ENCODE measurements around the gene FOXP4.

FOXP4 gene

DNA sequence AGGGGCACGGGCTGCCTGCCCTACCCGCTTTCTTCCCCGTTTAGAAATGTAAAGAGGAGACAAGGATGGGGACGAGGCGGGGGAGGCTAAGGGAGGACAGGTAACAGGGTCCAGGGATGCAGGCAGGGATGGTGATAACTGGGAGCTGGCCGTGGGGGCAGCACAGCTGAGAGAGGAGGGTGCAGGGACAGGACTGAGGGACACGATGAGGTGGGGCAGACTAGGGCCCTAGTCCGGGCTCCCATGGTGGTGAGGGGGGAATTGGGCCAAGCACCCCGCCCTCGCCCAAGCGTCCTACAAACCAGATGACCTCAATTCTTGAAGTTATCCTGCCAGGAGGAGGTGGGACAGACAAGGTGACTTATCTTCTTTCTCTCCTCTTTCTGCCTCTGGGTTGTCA lies 47.7 kb downstream of the FOXP4 start:
- H3K4me3 ChIP-seq (ENCODE audit: low read depth, low read length): no peak overlapping the region
- TF ChIP-seq, protein P1, sequence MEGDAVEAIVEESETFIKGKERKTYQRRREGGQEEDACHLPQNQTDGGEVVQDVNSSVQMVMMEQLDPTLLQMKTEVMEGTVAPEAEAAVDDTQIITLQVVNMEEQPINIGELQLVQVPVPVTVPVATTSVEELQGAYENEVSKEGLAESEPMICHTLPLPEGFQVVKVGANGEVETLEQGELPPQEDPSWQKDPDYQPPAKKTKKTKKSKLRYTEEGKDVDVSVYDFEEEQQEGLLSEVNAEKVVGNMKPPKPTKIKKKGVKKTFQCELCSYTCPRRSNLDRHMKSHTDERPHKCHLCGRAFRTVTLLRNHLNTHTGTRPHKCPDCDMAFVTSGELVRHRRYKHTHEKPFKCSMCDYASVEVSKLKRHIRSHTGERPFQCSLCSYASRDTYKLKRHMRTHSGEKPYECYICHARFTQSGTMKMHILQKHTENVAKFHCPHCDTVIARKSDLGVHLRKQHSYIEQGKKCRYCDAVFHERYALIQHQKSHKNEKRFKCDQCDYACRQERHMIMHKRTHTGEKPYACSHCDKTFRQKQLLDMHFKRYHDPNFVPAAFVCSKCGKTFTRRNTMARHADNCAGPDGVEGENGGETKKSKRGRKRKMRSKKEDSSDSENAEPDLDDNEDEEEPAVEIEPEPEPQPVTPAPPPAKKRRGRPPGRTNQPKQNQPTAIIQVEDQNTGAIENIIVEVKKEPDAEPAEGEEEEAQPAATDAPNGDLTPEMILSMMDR (IDR thresholded peaks at IDR 0.05; ENCODE audit: borderline replicate concordance, insufficient read depth, low read depth, low read length): no peak

DNA sequence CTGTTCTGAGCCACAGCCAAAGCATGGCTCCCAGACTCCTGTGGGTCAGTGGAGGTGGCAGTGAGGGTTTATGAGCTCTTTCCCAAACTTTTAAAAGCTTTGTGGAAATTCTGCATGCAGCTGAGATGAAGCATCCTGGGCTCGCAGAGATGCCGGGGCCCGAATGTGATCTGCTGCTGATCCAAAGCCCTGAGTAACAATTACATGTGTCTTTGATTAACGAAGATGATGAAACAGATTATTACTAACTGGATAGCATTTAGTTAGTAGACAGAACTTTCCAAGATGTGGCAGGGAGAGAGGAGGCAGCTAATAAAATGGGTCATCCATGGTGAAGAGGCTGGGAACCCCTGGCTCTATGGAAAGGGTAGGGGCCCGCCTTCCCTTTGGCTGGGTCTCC lies 48.1 kb downstream of the FOXP4 start:
- TF ChIP-seq, protein P1 (IDR thresholded peaks at IDR 0.05; ENCODE audit: borderline replicate concordance, insufficient read depth, low read depth, low read length): no peak
- no peak overlapping the region for H3K4me3 ChIP-seq (ENCODE audit: low read depth, low read length)

DNA sequence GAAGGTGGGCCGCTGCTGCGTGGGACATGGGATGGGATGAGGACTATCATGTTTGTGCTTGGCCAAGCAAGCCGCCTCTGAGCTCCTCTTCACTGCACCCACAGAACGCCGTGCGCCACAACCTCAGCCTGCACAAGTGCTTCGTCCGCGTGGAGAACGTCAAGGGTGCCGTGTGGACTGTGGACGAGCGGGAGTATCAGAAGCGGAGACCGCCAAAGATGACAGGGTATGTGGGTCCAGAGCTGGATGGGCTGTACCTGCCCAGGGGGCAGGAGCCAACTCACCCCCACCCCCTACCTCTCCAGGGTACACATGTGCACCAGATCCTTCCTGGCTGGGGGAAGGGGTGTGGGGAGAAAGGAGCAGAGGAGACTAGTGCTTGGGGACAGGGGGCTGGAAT lies 48.6 kb downstream of the FOXP4 start:
- H3K4me3 ChIP-seq (ENCODE audit: low read depth, low read length): no peak overlapping the region
- TF ChIP-seq, protein P1 (IDR thresholded peaks at IDR 0.05; ENCODE audit: borderline replicate concordance, insufficient read depth, low read depth, low read length): no peak

DNA sequence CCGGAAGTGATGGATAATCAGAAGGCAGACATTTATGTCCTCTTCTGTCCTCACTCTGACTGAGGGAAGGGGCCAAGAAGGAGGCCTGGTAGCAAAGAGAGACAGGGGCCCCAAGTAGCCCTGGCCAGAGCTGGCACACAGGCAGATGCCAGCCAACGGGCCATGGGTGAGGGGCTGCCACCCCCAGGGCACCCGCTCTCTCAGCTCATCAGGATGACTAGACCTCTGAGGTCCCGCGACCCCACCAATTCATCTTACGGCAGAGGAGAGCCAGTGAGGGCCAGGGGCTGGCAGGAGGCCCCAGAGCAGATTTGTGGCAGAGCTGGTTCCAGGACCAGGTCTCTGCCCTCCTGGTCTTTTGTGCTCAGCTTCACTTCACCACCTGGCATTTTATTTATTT lies 49.0 kb downstream of the FOXP4 start:
- H3K4me3 ChIP-seq (ENCODE audit: low read depth, low read length): no peak overlapping the region
- TF ChIP-seq, protein P1 (IDR thresholded peaks at IDR 0.05; ENCODE audit: borderline replicate concordance, insufficient read depth, low read depth, low read length): no peak

DNA sequence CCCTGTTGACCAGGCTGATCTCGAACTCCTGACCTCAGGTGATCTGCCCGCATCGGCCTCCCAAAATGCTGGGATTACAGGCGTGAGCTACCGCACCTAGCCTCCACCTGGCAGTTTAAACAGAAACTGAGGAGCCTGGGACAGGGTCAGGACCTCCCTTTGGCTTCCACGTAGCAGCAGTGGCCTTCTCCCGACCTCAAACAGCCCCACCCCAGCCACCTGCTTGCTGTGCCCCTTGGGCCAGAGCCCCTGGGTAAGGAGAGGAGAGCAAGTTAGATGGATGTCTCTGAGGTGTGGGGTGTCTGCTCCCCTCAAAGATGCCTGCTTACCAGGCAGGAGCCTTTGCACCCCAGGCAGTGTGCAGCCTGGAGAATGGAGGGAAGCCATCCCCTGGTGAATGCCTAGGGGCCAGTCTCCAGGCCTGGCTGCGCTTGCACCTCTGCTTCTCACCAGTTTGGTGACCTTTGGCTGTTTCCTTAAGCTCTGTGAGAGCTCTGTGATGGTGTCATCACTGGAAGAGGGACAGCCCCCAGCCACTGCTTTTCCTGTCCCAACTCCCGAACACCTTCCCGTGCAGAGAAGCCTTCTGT lies 50.0 kb downstream of the FOXP4 start:
- TF ChIP-seq, protein P1 (IDR thresholded peaks at IDR 0.05; ENCODE audit: borderline replicate concordance, insufficient read depth, low read depth, low read length): no peak
- no peak overlapping the region for H3K4me3 ChIP-seq (ENCODE audit: low read depth, low read length)

DNA sequence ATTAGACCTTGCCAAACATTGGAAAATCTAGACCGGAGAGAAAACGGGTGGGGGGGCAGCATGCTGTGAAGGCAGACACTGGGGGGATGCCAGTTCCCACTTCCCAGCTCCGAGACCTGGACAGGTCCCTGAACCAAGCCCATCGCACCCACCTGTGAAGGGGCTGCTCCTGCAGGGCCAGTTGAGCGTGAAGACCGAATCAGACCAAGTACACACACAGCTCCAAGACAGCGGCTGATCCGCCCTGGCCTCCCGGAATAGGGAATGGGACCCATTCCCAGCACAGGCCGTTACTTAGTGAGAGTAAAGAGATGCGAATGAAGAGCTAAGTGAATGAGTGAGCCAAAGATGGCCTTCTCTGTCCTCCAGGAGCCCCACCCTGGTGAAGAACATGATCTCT lies 50.6 kb downstream of the FOXP4 start:
- no peak overlapping the region for H3K4me3 ChIP-seq (ENCODE audit: low read depth, low read length)
- TF ChIP-seq, protein P1 (IDR thresholded peaks at IDR 0.05; ENCODE audit: borderline replicate concordance, insufficient read depth, low read depth, low read length): no peak

DNA sequence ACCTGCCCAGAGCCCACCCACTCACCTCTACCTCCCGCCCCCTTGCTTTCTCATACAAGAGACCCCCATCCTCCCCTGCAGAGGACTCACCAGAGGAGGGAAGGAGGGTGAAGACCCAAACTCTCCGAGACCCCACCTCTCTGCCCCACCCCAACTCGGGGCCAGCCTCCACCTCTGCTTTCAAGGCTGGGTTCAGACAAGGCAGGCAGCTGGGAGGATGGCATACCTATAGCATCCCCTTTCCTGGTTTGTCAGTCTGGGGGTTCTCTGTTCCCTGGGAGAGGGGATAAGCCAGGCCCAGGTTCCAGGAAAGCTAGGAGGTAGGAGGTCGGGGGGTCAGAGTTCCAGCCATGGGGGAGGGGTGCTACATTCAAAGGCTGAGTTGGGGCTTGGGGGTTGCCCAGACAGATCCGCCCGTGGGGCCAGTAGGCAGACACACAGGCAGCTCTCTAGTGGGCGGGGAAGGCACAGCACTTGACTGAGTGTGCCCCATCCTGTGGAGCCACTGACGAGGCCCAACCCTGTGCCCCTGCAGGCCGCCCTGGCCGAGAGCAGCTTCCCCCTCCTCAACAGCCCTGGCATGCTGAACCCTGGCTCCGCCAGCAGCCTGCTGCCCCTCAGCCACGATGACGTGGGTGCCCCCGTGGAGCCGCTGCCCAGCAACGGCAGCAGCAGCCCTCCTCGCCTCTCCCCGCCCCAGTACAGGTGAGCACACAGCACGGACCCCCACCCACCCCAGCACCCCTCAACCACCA lies 51.2 kb downstream of the FOXP4 start:
- H3K4me3 ChIP-seq (ENCODE audit: low read depth, low read length): no peak overlapping the region
- TF ChIP-seq, protein P1 (IDR thresholded peaks at IDR 0.05; ENCODE audit: borderline replicate concordance, insufficient read depth, low read depth, low read length): no peak

All from GM12875 (cell line).